Breast epithelium (tissue), 3 donors: ENCODE measurements around the gene HEXIM1.

Experiments
- POLR2A ChIP-seq: fragments of 450-650 bp; IDR thresholded peaks from one replicate; pipeline ENCODE4 v1.6.1; 2016; ENCODE audit warnings: antibody characterized with exemption, mild to moderate bottlenecking, moderate library complexity
- POLR2AphosphoS5 ChIP-seq, 3 donors: sonication (generic); formaldehyde crosslinking; IDR thresholded peaks; one replicate each; pipeline ENCODE4 v1.6.1; 2017; ENCODE audit warnings: antibody characterized with exemption in 3 of 3
- TF ChIP-seq, protein P1 (sequence below), 3 donors: fragments of 450-650 bp; IDR thresholded peaks; one replicate each; pipeline ENCODE4 v1.5.1; 2016 to 2017; ENCODE audit warnings: antibody characterized with exemption in 3 of 3, mild to moderate bottlenecking in 3 of 3, moderate library complexity in 3 of 3

DNA sequence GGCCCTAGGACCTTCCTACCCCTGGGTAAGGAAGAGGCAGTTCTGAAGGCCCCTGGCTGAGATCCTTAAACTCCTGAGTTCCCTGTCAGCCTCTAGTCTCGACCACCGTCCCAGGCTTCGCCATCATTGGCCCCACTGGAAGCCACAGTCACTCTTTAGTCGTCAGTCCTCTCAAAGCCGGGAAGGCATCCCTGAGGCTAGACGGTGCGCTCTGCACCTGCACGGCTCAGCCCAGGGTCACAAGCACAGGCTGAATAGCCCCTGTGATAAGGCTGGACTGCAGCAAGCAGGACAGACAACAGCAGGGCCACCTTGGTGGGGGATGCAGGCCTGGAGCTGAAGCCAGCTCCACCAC is 3.3 kb upstream of the HEXIM1 start:
- TF ChIP-seq, protein P1, sequence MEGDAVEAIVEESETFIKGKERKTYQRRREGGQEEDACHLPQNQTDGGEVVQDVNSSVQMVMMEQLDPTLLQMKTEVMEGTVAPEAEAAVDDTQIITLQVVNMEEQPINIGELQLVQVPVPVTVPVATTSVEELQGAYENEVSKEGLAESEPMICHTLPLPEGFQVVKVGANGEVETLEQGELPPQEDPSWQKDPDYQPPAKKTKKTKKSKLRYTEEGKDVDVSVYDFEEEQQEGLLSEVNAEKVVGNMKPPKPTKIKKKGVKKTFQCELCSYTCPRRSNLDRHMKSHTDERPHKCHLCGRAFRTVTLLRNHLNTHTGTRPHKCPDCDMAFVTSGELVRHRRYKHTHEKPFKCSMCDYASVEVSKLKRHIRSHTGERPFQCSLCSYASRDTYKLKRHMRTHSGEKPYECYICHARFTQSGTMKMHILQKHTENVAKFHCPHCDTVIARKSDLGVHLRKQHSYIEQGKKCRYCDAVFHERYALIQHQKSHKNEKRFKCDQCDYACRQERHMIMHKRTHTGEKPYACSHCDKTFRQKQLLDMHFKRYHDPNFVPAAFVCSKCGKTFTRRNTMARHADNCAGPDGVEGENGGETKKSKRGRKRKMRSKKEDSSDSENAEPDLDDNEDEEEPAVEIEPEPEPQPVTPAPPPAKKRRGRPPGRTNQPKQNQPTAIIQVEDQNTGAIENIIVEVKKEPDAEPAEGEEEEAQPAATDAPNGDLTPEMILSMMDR (IDR thresholded peaks at IDR 0.05), result no peak
- no peak for TF ChIP-seq POLR2A
- TF ChIP-seq POLR2AphosphoS5 (IDR thresholded peaks at IDR 0.05), result no peak
